Neural progenitor cell (in vitro differentiated cells): Measurements from ENCODE around the gene PLEKHA1.

Source experiments
- EZH2phosphoT487 ChIP-seq: fragments of 200-600 bp; sonication (generic); IDR thresholded peaks from 2 replicates; pipeline ENCODE4 v1.6.1; 2017; ENCODE audit warnings: antibody characterized with exemption
- TF ChIP-seq, protein P1 (sequence below): fragments of 200-600 bp; sonication (generic); IDR thresholded peaks from 2 replicates; pipeline ENCODE4 v1.5.1; 2017; ENCODE audit warnings: antibody characterized with exemption, mild to moderate bottlenecking

DNA sequence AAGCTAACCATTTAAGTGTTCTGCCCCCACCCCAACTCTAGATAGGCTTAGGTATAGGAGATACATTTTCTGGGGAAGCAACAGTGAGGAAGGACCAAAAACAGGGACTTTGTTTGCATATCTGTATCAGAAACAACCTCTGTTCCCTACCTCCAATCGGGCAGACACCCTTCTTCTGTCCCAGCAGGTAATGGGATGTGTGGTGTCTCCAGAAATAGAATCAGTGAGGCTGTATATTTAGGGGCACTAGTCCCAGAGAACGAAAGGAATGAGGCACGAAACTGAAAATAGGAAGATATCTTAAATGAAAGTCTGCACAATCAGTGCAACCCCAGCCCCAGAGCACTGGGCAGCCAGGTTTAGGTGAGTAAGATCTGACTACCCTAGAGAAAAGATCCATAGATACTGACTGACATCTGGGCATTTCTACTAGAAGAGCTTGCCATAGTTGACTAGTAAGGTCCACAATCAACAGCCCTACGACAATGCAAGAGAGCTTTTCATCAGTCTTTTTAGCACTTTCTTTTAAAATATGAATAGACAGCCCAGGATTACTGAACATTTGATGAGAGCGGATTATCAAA is 28.1 kb downstream of the PLEKHA1 start:
- TF ChIP-seq, protein P1, sequence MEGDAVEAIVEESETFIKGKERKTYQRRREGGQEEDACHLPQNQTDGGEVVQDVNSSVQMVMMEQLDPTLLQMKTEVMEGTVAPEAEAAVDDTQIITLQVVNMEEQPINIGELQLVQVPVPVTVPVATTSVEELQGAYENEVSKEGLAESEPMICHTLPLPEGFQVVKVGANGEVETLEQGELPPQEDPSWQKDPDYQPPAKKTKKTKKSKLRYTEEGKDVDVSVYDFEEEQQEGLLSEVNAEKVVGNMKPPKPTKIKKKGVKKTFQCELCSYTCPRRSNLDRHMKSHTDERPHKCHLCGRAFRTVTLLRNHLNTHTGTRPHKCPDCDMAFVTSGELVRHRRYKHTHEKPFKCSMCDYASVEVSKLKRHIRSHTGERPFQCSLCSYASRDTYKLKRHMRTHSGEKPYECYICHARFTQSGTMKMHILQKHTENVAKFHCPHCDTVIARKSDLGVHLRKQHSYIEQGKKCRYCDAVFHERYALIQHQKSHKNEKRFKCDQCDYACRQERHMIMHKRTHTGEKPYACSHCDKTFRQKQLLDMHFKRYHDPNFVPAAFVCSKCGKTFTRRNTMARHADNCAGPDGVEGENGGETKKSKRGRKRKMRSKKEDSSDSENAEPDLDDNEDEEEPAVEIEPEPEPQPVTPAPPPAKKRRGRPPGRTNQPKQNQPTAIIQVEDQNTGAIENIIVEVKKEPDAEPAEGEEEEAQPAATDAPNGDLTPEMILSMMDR: no peak
- TF ChIP-seq EZH2phosphoT487: no peak
